ENCODE measurements around the gene GFRA1.

GFRA1 gene

GRCh38 chr10:116201011-116201410 lies 72.0 kb downstream of the GFRA1 start:
- ATAC-seq (no peak), DNase-seq (ENCODE audit: low spot score in 2 of 2) (no peak)
- Mint-ChIP-seq H3K27ac (no peak overlapping the region), H3K4me3 (no peak overlapping the region), H3K36me3 (no peaks in the 10 kb centered on the region), H3K4me1 (no peaks in the 10 kb centered on the region), H3K9me3 (peaks cover 2% of the 10 kb centered on the region)

GRCh38 chr10:116198676-116199035 lies 74.3 kb downstream of the GFRA1 start:
- DNase-seq (ENCODE audit: low spot score in 2 of 2) (no peak), ATAC-seq (no peak)
- Mint-ChIP-seq H3K4me3 (no peak overlapping the region), H3K27ac (no peak overlapping the region), H3K36me3 (no peaks in the 10 kb centered on the region), H3K9me3 (peaks cover 4% of the 10 kb centered on the region), H3K4me1 (no peaks in the 10 kb centered on the region)

- no peak overlapping the region for H3K27ac Mint-ChIP-seq
- no peaks in the 10 kb centered on the region for H3K36me3 Mint-ChIP-seq
- peaks cover 4% of the 10 kb centered on the region for H3K9me3 Mint-ChIP-seq
- DNase-seq (ENCODE audit: low spot score in 2 of 2) = no peak
- no peak for ATAC-seq
- H3K4me3 Mint-ChIP-seq = no peak overlapping the region
- H3K4me1 Mint-ChIP-seq = no peaks in the 10 kb centered on the region
Observed at GRCh38 chr10:116197946-116198675, 74.9 kb downstream of the GFRA1 start.

DNA sequence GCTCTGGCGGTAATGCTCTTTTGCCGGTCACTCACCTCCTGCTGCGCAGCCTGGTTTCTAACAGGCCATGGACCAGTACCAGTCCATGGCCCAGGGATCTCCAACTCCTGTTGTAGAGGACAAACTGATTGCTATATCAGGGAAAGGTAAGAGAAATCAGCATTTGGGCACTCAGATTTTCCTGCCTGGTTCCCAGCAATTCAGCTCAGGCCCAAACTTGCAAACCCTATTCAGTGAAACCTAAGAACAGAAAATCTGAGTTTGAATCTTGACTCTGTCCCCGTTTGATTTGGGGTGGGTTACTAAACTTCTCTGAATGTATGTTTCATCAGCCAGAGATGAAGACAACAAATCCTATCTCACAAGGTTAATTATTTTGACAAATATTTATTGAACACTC lies 77.4 kb downstream of the GFRA1 start:
- no peak for ATAC-seq
- Mint-ChIP-seq H3K4me1 (no peaks in the 10 kb centered on the region), H3K9me3 (peaks cover 2% of the 10 kb centered on the region), H3K4me3 (no peak overlapping the region), H3K36me3 (no peaks in the 10 kb centered on the region), H3K27ac (no peak overlapping the region)
- no peak for DNase-seq (ENCODE audit: low spot score in 2 of 2)

DNA sequence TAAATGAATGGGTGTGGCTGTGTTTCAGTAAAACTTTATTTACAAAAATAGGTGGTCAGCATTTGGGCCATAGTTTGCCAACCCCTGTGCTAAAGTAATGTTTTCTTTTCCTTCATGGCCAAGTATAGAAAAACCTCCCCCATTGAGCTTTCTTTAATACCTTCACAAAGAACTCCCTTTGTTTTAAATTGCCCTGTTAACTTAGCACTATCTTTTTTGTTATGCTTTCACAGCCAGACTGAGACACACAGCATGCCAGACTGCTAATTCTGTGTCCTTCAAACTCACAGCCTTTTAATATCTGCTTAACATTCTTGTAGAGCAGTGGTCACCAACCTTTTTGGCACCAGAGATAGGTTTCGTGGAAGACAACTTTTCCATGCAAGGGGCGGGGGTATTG lies 78.0 kb downstream of the GFRA1 start:
- ATAC-seq = no peak
- Mint-ChIP-seq H3K27ac (no peak overlapping the region), H3K4me3 (no peak overlapping the region), H3K4me1 (no peaks in the 10 kb centered on the region), H3K36me3 (no peaks in the 10 kb centered on the region), H3K9me3 (peaks cover 2% of the 10 kb centered on the region)
- DNase-seq (ENCODE audit: low spot score in 2 of 2) = no peak

DNA sequence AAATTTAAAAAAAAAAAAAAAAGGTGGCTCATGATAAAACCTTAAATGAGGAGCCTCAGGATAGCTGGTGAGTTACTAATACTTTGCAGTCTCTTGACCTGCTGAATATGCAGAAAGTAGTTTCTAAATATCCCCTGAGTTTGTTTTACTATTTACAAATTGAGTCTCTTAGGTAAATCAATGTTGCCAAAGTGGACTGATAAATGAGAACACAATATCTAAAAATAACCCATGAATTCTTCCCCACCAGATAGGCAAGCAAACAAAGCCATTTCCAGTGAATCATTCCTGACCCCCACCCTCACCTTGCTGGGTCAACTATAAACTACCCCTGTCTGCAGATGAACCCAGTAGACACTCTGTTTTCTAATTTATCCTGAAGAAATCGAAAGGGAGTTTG lies 78.9 kb downstream of the GFRA1 start:
- DNase-seq (ENCODE audit: low spot score in 2 of 2) (no peak), ATAC-seq (no peak)
- H3K9me3 Mint-ChIP-seq = peaks cover 2% of the 10 kb centered on the region
- H3K36me3 Mint-ChIP-seq = no peaks in the 10 kb centered on the region
- H3K4me3 Mint-ChIP-seq = no peak overlapping the region
- H3K4me1 Mint-ChIP-seq = no peaks in the 10 kb centered on the region
- no peak overlapping the region for H3K27ac Mint-ChIP-seq

DNA sequence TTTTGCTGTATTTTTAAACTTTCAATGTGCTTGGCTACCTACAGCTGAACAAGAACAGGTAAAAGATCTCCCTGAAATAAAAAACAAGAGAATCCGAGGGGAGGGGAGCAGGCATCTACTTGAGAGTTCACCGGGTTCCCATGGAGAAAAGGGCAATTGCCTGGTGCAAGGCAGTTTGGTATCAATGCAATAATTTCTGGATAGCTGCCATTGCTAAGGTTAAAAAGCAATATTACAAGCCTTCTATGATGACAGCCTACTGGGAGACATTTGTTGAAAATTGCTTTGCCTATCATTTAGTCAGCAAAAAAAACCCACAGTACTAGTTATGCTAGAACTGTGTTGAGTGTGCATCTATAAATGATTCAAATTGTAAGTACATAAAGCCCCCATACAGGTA lies 82.1 kb downstream of the GFRA1 start:
- no peak overlapping the region for H3K4me3 Mint-ChIP-seq
- no peak for ATAC-seq
- DNase-seq (ENCODE audit: low spot score in 2 of 2) = no peak
- no peak overlapping the region for H3K27ac Mint-ChIP-seq
- H3K4me1 Mint-ChIP-seq = no peaks in the 10 kb centered on the region
- H3K9me3 Mint-ChIP-seq = peaks cover 4% of the 10 kb centered on the region
- no peaks in the 10 kb centered on the region for H3K36me3 Mint-ChIP-seq

DNA sequence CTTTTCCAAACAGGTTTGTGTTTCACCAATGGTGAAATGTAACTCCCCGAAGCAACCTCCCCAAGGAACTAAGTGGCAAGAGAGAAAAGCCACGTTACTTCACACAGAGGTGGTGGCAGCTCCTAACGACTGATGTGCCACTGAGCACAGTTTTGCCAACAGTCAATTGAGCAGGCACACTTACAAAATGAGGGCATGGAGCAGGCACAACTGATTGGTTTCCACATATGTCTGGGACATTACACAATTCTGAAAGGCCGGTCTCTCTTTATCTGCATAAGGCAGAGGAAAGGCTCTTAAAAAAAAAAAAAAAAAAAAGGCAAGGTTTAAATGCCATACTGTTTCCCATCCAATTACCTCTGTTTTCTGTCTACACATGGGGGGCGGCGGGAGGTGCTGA lies 86.7 kb downstream of the GFRA1 start:
- DNase-seq (ENCODE audit: low spot score in 2 of 2) = no peak
- Mint-ChIP-seq H3K4me1 (no peaks in the 10 kb centered on the region), H3K27ac (no peak overlapping the region), H3K4me3 (no peak overlapping the region), H3K36me3 (no peaks in the 10 kb centered on the region), H3K9me3 (peaks cover 6% of the 10 kb centered on the region)
- ATAC-seq = no peak

GRCh38 chr10:116185199-116185867 lies 87.7 kb downstream of the GFRA1 start:
- DNase-seq (ENCODE audit: low spot score in 2 of 2) = no peak
- Mint-ChIP-seq H3K9me3 (peaks cover 6% of the 10 kb centered on the region), H3K4me3 (no peak overlapping the region), H3K4me1 (no peaks in the 10 kb centered on the region), H3K36me3 (no peaks in the 10 kb centered on the region), H3K27ac (no peak overlapping the region)
- no peak for ATAC-seq

DNA sequence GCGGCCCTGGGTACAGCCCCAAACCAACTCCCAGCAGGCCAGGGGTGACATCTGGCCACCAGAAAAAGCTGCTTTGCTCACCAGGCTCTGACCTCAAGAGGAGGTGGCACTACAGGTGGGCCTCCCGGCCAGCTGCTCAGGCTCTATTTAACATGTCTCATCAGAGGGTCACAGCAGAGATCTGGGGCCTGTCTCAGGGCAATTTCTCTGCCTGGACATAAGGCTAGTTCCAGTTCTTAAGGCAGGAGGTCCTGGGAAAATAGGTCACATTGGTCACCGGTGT lies 88.6 kb downstream of the GFRA1 start:
- H3K4me3 Mint-ChIP-seq = no peak overlapping the region
- H3K27ac Mint-ChIP-seq = no peak overlapping the region
- H3K9me3 Mint-ChIP-seq = peaks cover 6% of the 10 kb centered on the region
- ATAC-seq = no peak
- no peaks in the 10 kb centered on the region for H3K36me3 Mint-ChIP-seq
- no peaks in the 10 kb centered on the region for H3K4me1 Mint-ChIP-seq
- no peak for DNase-seq (ENCODE audit: low spot score in 2 of 2)

DNA sequence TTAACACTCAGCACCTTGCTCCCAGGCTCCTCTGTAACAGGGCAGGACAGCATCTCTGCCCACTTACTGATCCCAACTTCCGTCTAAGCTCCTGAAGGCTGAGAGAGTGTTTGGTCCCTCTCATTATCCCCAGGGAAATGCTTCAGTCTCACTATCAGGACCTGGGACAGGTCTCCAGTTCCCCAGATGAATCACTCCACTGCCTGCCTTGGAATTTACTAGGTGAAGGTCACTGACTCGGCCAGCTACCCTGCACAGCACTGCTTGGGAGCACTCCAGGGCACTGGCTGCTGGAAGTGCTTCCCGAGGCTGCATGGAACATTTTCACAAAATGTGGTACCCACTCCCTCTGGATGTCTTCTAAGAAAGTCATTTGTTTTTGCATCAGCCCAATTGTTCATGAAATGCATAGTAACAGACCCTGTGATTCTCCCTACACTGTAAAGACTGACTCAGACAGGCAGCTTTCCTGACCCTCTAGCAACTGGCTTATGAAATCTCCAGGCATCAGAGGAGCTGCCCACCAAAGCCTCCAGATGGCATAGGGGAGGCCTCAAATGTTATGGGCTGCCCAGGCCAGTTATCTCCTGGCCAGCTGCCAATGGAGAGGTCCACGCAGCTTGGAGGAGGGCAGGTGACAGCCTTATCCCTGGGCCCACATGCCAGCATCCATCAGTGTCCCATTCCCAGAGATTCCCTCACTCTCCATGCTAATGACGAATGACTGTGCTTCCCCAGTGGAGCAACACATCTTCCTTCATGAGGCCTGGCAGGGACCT lies 89.1 kb downstream of the GFRA1 start:
- peaks cover 6% of the 10 kb centered on the region for H3K9me3 Mint-ChIP-seq
- no peaks in the 10 kb centered on the region for H3K4me1 Mint-ChIP-seq
- ATAC-seq (no peak), DNase-seq (ENCODE audit: low spot score in 2 of 2) (no peak)
- no peak overlapping the region for H3K27ac Mint-ChIP-seq
- H3K36me3 Mint-ChIP-seq = no peaks in the 10 kb centered on the region
- no peak overlapping the region for H3K4me3 Mint-ChIP-seq

DNA sequence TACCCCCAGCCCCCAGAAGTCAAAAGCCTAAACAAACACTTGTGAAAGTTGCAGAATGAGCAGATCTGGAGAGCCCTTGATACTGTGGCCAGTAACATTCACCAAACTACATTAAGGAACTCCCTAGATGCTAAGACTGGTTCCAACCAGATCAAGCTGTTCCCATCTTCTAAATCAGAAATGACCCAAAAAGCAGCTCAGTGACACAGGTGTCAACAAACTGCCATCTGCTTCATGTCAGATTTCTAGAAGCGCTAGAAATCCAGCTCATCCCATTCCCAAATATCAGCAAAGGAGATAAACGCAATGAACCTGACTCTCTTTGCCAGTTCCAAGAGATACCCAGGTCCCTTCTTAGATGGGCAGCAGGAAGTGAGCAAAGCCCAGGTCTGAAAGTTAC lies 90.6 kb downstream of the GFRA1 start:
- Mint-ChIP-seq H3K4me3 (no peak overlapping the region), H3K36me3 (no peaks in the 10 kb centered on the region), H3K9me3 (peaks cover 4% of the 10 kb centered on the region), H3K4me1 (no peaks in the 10 kb centered on the region), H3K27ac (no peak overlapping the region)
- DNase-seq (ENCODE audit: low spot score in 2 of 2) = no peak
- no peak for ATAC-seq

- no peak overlapping the region for H3K27ac Mint-ChIP-seq
- H3K4me3 Mint-ChIP-seq = no peak overlapping the region
- DNase-seq (ENCODE audit: low spot score in 2 of 2) = no peak
- no peak for ATAC-seq
- H3K36me3 Mint-ChIP-seq = no peaks in the 10 kb centered on the region
- H3K4me1 Mint-ChIP-seq = no peaks in the 10 kb centered on the region
- no peaks in the 10 kb centered on the region for H3K9me3 Mint-ChIP-seq
Observed at GRCh38 chr10:116178086-116178605, 94.9 kb downstream of the GFRA1 start.

DNA sequence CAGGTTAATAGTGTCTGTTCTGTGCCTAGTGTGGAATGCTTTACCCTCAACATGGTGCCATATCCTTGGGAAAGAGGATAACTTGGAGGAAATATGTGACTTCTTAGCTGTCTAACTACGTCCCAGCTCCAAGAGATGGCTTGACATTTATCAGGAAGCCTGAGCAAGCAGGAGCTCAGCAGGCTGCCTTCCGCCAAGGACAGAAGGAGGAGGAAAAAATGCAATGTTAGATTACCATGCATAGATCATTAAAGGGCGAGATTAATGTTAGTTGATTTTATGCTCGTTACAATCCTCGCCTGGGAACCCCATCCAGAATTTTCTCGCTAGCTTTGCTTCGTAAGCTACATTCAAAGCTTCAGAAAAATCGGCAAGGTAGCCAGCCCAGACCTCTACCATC lies 97.8 kb downstream of the GFRA1 start:
- no peaks in the 10 kb centered on the region for H3K4me1 Mint-ChIP-seq
- no peak overlapping the region for H3K27ac Mint-ChIP-seq
- ATAC-seq (no peak), DNase-seq (ENCODE audit: low spot score in 2 of 2) (no peak)
- peaks cover 4% of the 10 kb centered on the region for H3K9me3 Mint-ChIP-seq
- H3K36me3 Mint-ChIP-seq = no peaks in the 10 kb centered on the region
- no peak overlapping the region for H3K4me3 Mint-ChIP-seq

- Mint-ChIP-seq H3K9me3 (peaks cover 10% of the 10 kb centered on the region), H3K4me1 (no peaks in the 10 kb centered on the region), H3K36me3 (no peaks in the 10 kb centered on the region), H3K27ac (no peak overlapping the region), H3K4me3 (no peak overlapping the region)
- DNase-seq (ENCODE audit: low spot score in 2 of 2) (no peak), ATAC-seq (no peak)
Observed at GRCh38 chr10:116171505-116171904, 101.5 kb downstream of the GFRA1 start.

GRCh38 chr10:116170815-116171250 lies 102.2 kb downstream of the GFRA1 start:
- ATAC-seq = no peak
- no peak overlapping the region for H3K4me3 Mint-ChIP-seq
- H3K36me3 Mint-ChIP-seq = no peaks in the 10 kb centered on the region
- no peaks in the 10 kb centered on the region for H3K4me1 Mint-ChIP-seq
- DNase-seq (ENCODE audit: low spot score in 2 of 2) = no peak
- H3K27ac Mint-ChIP-seq = no peak overlapping the region
- peaks cover 13% of the 10 kb centered on the region for H3K9me3 Mint-ChIP-seq

Measured in stimulated activated effector memory CD8-positive, alpha-beta T cell treated with anti-CD3 and anti-CD28 coated beads, Interleukin-12 subunit alpha, Interleukin-12 subunit beta, amount 100 ng/mL, for 72 hours (primary cell).